ENCODE data around the gene CDRT15L2.
"Not testable (repeated sequence)": the region's sequence is repeated elsewhere in the genome, so short reads cannot be mapped to it uniquely, and the experiment has no call there.

Gene CDRT15L2

DNA sequence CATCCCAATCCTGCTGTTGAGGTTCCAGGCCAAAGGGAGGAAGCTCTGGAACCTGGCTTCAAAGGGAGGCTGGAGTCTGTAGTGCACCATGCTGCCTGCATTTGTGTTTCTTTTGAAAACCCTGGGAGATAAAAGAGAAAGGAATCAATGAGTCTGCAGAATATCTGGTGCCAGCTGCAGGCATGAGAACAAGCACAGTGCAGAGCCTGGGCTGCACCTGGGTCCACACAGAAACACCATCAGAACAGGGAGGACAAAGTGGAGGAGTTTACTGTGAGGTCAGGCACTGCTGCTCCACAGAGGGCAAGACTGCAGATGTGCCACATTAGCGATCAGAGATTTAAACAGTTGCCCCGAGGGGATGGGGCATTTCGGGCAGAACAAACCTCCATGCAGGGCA lies 30.0 kb downstream of the CDRT15L2 start:
- not testable (repeated sequence) for H3K27me3 ChIP-seq; H3K4me1 ChIP-seq; H3K36me3 ChIP-seq; H3K9me3 ChIP-seq; DNase-seq; H3K4me3 ChIP-seq (ENCODE audit: low read depth, low read length)

DNA sequence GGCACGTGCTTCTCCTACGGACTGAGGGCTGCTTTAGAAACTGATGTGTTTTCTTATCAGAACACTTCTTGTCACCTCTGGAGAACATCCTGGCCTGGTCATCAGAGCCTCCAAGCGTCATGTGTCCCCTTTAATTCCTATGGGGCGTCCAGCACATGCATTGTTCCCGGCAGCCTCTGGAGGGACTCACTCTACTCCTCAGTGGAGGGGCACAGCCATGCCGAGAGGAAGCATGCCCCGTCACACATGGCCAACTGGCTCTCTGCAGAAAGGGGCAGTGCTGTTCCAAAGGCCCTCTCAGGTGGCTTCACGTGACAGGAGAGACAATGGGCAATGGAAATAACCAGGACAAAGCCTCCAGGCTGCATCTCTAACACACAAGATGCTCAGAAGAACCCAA lies 31.8 kb downstream of the CDRT15L2 start:
- TF ChIP-seq, protein P1, sequence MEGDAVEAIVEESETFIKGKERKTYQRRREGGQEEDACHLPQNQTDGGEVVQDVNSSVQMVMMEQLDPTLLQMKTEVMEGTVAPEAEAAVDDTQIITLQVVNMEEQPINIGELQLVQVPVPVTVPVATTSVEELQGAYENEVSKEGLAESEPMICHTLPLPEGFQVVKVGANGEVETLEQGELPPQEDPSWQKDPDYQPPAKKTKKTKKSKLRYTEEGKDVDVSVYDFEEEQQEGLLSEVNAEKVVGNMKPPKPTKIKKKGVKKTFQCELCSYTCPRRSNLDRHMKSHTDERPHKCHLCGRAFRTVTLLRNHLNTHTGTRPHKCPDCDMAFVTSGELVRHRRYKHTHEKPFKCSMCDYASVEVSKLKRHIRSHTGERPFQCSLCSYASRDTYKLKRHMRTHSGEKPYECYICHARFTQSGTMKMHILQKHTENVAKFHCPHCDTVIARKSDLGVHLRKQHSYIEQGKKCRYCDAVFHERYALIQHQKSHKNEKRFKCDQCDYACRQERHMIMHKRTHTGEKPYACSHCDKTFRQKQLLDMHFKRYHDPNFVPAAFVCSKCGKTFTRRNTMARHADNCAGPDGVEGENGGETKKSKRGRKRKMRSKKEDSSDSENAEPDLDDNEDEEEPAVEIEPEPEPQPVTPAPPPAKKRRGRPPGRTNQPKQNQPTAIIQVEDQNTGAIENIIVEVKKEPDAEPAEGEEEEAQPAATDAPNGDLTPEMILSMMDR (IDR thresholded peaks at IDR 0.05; ENCODE audit: low read depth, low read length), result no peak
- H3K36me3 ChIP-seq, result no peaks in the 10 kb centered on the region
- H3K4me3 ChIP-seq (ENCODE audit: low read depth, low read length), result no peak overlapping the region
- H3K9me3 ChIP-seq, result no peaks in the 10 kb centered on the region
- H3K27me3 ChIP-seq, result no peaks in the 10 kb centered on the region
- H3K4me1 ChIP-seq, result no peaks in the 10 kb centered on the region
- no peak for DNase-seq

DNA sequence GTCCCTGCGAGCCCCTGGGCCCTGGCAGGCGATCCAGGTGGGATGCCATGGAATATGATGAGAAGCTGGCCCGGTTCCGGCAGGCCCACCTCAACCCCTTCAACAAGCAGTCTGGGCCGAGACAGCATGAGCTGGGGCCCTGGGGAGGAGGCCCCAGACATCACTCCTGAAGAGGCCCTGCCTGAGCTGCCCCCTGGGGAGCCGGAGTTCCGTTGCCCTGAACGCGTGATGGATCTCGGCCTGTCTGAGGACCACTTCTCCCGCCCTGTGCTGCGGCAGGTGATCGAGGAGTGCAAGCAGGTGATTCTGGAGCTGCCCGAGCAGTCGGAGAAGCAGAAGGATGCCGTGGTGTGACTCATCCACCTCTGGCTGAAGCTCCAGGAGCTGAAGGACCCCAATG lies 33.1 kb downstream of the CDRT15L2 start:
- Histone ChIP-seq H3K4me3 (ENCODE audit: low read depth, low read length) (no peak overlapping the region), H3K36me3 (no peaks in the 10 kb centered on the region), H3K27me3 (no peaks in the 10 kb centered on the region), H3K9me3 (no peaks in the 10 kb centered on the region), H3K4me1 (no peaks in the 10 kb centered on the region)
- no peak for DNase-seq
- TF ChIP-seq, protein P1 (IDR thresholded peaks at IDR 0.05; ENCODE audit: low read depth, low read length), result no peak

DNA sequence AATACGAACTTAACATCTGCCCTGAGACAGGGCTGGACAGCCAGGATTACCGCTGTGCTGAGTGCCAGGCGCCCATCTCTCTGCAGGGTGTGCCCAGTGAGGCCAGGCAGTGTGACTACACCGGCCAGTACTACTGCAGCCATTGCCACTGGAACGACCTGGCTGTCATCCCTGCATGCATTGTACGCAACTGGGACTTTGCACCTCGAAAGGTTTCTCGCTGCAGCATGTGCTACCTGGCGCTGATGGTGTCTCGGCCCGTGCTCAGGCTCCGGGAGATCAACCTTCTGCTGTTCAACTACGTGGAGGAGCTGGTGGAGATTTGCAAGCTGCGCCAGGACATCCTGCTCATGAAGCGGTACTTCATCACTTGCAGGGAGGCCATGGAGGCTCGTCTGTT lies 33.7 kb downstream of the CDRT15L2 start:
- no peaks in the 10 kb centered on the region for H3K4me1 ChIP-seq
- no peak overlapping the region for H3K4me3 ChIP-seq (ENCODE audit: low read depth, low read length)
- no peak for DNase-seq
- TF ChIP-seq, protein P1 (IDR thresholded peaks at IDR 0.05; ENCODE audit: low read depth, low read length), result no peak
- H3K9me3 ChIP-seq, result no peaks in the 10 kb centered on the region
- H3K27me3 ChIP-seq, result no peaks in the 10 kb centered on the region
- H3K36me3 ChIP-seq, result no peaks in the 10 kb centered on the region

DNA sequence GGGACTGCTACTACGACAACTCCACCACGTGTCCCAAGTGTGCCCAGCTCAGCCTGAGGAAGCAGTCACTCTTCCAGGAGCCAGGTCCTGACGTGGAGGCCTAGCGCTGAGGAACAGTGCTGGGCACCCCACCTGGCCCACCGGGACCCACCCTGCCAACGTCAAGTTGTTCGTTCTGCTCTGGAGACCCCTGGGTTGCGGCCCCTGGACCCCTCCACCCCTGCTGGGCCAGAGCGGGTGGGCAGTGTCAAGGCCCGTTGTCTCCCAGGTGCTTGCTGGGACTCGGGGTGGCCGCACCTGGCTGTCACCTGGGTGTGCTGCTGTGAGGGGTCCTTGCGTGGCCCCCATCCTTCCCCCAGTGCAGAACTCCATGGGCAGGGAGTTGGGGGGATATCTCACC lies 34.4 kb downstream of the CDRT15L2 start:
- H3K4me1 ChIP-seq, result no peaks in the 10 kb centered on the region
- no peak overlapping the region for H3K4me3 ChIP-seq (ENCODE audit: low read depth, low read length)
- H3K27me3 ChIP-seq, result no peaks in the 10 kb centered on the region
- DNase-seq, result no peak
- H3K36me3 ChIP-seq, result no peaks in the 10 kb centered on the region
- TF ChIP-seq, protein P1 (IDR thresholded peaks at IDR 0.05; ENCODE audit: low read depth, low read length), result no peak
- H3K9me3 ChIP-seq, result no peaks in the 10 kb centered on the region

DNA sequence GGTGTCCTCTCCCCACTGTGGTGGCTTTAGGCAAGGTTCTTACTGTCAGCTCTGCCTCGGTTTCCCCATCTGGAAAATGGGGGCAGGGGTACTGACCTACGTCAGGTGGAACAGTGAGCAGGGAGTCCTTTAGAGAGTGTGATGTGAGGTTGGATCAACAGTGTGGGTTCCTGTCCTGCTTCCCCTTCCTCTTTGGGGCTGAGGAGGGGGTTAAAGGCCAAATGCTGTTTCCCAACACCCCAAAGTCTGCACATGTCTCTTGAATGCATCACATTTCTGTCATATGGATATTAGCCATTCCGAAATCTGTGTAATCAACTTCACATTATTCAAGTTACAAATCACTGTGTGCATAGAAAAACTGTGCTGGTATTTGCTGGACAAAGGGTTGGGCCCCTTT lies 35.9 kb downstream of the CDRT15L2 start:
- not testable (repeated sequence) for H3K36me3 ChIP-seq; H3K4me1 ChIP-seq; H3K9me3 ChIP-seq; DNase-seq; H3K27me3 ChIP-seq; H3K4me3 ChIP-seq (ENCODE audit: low read depth, low read length)

Measured in BE2C (cell line).